Left ventricle myocardium inferior (tissue), 1 donor: Measurements from ENCODE around the gene CNTNAP1. TPM values are rescaled to one million over a fixed set of nuclear protein-coding genes. Genes with fewer than 3 reads are reported as not detected.
A peak's percentile ranks its signal among the peaks of the same experiment; 100 is the strongest.

Experiments
- DNase-seq: peaks from one replicate; pipeline ENCODE4 v3.0.0-alpha.2; 2020
- H3K27ac ChIP-seq: fragments of 200-600 bp; replicated peaks from 2 replicates; pipeline ENCODE4 v1.8.0; 2021
- H3K27me3 ChIP-seq: fragments of 200-600 bp; 2 replicates; pipeline ENCODE4 v1.8.0; 2021; ENCODE audit warnings: low read depth
- H3K36me3 ChIP-seq: fragments of 200-600 bp; 2 replicates; pipeline ENCODE4 v1.8.0; 2021
- H3K4me1 ChIP-seq: fragments of 200-600 bp; 2 replicates; pipeline ENCODE4 v1.8.0; 2021
- H3K4me3 ChIP-seq: fragments of 200-600 bp; 2 replicates; pipeline ENCODE4 v1.8.0; 2021; ENCODE audit warnings: mild to moderate bottlenecking, moderate library complexity
- H3K9me3 ChIP-seq: fragments of 200-600 bp; replicated peaks from 2 replicates; pipeline ENCODE4 v1.8.0; 2021
- intact Hi-C: fragments of 100-400 bp; cut with micrococcal nuclease; formaldehyde crosslinking; loops from one replicate; pipeline ENCODE4 v1.11.0; 2022
- total RNA-seq: library from RNA; stranded (reverse); fragmentation: NEBNext Ultra II Directional; extraction: Animal tissue kit (Norgen Biotek cat#: 25700); gene quantifications from one replicate; pipeline ENCODE4 v1.2.1, GENCODE V29; 2021
- TF ChIP-seq, protein P1 (sequence below): fragments of 200-600 bp; IDR thresholded peaks from 2 replicates; pipeline ENCODE4 v1.8.0; 2021; ENCODE audit warnings: antibody characterized with exemption, mild to moderate bottlenecking, borderline replicate concordance
- donor health status: DM: no; HTN: yes; CAD: no; lungs with severe emphysema.

The CNTNAP1 gene
- total RNA-seq, 1 donor from 2014 or later, result 4.2 TPM

DNA sequence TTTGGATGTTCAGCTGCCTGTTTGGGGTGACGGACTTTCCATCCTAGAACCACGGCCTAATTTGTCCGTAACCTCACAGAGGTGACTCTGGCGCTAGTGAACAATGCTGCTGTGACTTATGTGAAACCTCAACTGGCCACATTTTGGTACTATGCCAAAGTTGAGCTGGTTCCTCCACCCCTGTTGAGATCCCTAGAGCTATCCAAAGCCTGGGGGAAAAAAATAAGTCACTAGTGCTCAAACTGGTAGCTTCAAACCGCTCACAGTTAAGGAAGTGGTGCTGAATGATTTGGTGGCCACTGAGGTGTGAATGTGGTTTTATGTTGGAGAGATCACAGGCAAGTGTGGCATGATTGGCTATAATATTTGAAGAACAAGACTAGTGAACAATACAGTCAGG is 34.6 kb upstream of the CNTNAP1 start:
- no peaks in the 10 kb centered on the region for H3K27me3 ChIP-seq
- no peaks in the 10 kb centered on the region for H3K36me3 ChIP-seq
- no peak overlapping the region for H3K27ac ChIP-seq
- TF ChIP-seq, protein P1, sequence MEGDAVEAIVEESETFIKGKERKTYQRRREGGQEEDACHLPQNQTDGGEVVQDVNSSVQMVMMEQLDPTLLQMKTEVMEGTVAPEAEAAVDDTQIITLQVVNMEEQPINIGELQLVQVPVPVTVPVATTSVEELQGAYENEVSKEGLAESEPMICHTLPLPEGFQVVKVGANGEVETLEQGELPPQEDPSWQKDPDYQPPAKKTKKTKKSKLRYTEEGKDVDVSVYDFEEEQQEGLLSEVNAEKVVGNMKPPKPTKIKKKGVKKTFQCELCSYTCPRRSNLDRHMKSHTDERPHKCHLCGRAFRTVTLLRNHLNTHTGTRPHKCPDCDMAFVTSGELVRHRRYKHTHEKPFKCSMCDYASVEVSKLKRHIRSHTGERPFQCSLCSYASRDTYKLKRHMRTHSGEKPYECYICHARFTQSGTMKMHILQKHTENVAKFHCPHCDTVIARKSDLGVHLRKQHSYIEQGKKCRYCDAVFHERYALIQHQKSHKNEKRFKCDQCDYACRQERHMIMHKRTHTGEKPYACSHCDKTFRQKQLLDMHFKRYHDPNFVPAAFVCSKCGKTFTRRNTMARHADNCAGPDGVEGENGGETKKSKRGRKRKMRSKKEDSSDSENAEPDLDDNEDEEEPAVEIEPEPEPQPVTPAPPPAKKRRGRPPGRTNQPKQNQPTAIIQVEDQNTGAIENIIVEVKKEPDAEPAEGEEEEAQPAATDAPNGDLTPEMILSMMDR, result no peak
- no peaks in the 10 kb centered on the region for H3K9me3 ChIP-seq
- intact Hi-C loops, result no loop called here
- H3K4me3 ChIP-seq, result no peak overlapping the region
- H3K4me1 ChIP-seq, result no peaks in the 10 kb centered on the region
- no peak for DNase-seq

DNA sequence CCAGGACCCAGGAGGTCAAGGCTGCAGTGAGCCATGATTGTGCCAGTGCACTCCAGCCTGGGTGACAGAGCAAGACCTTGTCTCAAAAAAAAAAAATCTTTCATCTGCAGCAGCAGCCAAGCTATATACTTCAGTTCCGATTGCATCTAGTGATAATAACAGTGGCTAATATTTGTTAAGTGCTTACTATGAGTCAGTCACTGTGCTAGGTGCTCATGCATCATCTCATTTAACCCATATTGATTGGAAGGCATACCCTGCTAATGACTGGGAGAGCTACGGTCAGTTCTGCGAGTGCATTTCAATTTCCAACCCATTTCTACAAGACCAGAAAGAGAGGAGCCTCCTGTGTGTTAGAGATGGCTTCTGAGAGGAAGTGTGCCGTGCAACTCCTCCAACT is 30.9 kb upstream of the CNTNAP1 start:
- Histone ChIP-seq H3K27me3 (no peaks in the 10 kb centered on the region), H3K36me3 (no peaks in the 10 kb centered on the region), H3K27ac (no peak overlapping the region), H3K4me3 (no peak overlapping the region), H3K9me3 (no peaks in the 10 kb centered on the region), H3K4me1 (peaks cover 15% of the 10 kb centered on the region)
- DNase-seq, result no peak
- intact Hi-C loops, result no loop called here
- TF ChIP-seq, protein P1, result no peak

DNA sequence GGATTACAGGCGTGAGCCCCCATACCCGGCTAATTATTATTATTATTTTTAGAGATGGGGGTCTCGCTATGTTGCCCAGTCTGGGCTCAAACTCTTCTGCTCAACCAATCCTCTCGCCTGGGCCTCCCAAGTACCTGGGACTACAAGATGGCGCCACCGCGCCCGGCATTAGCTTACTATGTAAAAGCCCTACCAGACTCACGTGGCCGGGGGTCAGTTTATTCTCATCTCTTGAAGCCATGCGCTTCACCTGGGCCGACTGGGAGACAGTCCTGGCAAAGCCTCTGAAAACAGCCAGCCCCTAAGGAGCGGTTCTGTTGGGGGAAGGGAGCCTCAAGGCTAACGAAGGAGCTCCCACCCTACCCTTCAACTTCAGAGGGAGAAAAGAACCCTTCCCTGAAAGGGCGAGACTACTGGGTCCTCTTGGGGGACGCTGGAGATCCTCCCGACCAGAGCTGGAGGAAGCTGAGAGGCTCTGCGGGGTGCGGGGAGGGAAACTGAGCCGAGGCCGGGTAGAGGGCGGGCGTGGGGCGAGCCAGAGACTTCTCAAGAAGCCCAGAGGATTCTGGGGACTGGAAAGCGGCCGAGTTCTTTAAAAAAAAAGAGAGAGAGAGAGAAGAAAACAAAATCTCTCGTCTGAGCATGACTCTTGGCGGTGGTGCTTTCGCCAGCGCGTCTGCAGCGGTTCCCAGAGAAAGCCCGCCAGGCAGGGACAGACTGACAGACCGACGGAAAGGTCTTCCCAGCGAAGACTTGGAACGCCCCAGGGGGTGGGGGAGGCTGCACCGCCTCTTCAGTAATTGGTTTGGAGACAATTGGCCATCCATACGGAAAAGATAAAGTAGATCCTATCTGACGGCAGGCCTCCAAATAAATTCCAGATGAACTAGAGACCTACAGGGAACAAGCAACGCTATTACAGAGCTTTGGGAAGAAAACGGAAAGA is 28.9 kb upstream of the CNTNAP1 start:
- TF ChIP-seq, protein P1, result no peak
- Histone ChIP-seq H3K4me3 (peak overlapping the region; percentile 58), H3K9me3 (no peaks in the 10 kb centered on the region), H3K4me1 (peaks cover 15% of the 10 kb centered on the region), H3K27me3 (no peaks in the 10 kb centered on the region), H3K36me3 (no peaks in the 10 kb centered on the region), H3K27ac (peak overlapping the region; percentile 80)
- DNase-seq, result peak; percentile 72
- intact Hi-C loops, result no loop called here

DNA sequence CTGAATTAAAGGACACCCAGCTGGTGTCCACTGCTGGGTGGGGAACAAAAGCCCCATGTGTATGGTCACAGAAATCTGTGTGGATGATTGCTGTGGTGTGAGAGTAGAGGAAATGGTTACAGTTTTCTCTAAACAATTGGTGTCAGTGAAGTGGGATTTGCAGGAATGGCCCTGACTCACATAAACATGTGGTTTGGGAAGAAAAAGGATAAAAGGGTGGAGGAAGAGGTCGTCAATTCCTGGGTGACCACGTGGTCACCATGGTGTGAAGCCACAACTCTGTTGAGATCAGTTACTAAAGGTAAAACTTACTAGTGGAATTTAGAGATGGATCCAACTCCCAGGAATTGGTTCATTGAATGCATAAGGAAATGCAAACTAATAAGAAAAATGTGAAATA is 26.8 kb upstream of the CNTNAP1 start:
- Histone ChIP-seq H3K9me3 (no peaks in the 10 kb centered on the region), H3K27me3 (no peaks in the 10 kb centered on the region), H3K4me3 (no peak overlapping the region), H3K4me1 (peaks cover 32% of the 10 kb centered on the region), H3K36me3 (no peaks in the 10 kb centered on the region), H3K27ac (no peak overlapping the region)
- no peak for DNase-seq
- TF ChIP-seq, protein P1, result no peak
- intact Hi-C loops, result no loop called here

DNA sequence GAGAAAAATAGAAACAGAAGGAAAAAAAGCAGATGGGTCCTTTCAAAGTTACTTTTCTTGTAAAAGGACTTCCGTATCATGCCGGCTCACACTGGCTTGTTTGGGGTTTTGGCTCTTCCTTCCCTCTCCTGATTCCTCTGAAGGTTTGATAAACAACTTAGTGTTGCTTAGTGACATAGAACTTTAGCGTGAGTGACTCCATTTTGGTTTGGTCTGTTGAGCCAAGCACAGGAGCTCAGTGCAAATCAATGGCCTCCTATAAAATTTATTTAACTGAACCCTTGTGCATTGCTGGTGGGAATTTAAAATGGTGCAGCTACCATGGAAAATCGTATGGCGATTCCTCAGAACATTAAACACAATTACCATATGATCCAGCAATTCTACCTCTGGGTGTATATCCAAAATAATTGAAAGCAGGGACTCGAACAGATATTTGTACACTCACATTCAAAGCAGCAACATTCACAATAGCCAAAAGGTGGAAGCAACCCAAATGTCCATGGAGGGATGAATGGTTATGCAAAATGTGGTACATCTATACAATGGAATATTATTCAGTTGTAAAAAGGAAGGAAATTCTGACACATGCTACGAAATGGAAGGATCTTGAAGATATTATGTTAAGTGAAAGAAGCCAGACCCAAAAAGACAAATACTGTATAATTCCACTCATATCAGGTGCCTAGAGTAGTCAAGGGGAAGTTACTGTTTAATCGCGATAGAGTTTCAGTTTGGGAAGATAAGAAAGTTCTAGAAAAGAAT is 24.3 kb upstream of the CNTNAP1 start:
- intact Hi-C loops, result no loop called here
- H3K27ac ChIP-seq, result no peak overlapping the region
- TF ChIP-seq, protein P1, result no peak

More for the DNA sequence above, 24.3 kb upstream of the CNTNAP1 start:
- H3K4me1 ChIP-seq, result peaks cover 42% of the 10 kb centered on the region
- no peak overlapping the region for H3K4me3 ChIP-seq
- H3K36me3 ChIP-seq, result peaks cover 11% of the 10 kb centered on the region
- H3K27me3 ChIP-seq, result no peaks in the 10 kb centered on the region
- no peaks in the 10 kb centered on the region for H3K9me3 ChIP-seq
- DNase-seq, result no peak
